Transverse colon (tissue), 4 donors: ENCODE results near the gene RGS19.

ENCODE experiments used
- CTCF ChIP-seq, 5 experiments: fragments of 200-600 bp in 3 of 5; fragments of 450-650 bp in 2 of 5; sonication (generic) in 3 of 5; IDR thresholded peaks; 1 replicate in 2 of 5; 2 replicates in 3 of 5; pipeline ENCODE4 v1.5.1; 2016 to 2017; ENCODE audit warnings: antibody characterized with exemption in 5 of 5, inconsistent platforms in 3 of 5, mild to moderate bottlenecking in 2 of 5, moderate library complexity in 1 of 5
- EP300 ChIP-seq: sonication (generic); formaldehyde crosslinking; IDR thresholded peaks from one replicate; pipeline ENCODE4 v1.6.1; 2017; ENCODE audit warnings: antibody characterized with exemption, low read depth
- POLR2A ChIP-seq: fragments of 450-650 bp; IDR thresholded peaks from one replicate; pipeline ENCODE4 v1.6.1; 2016; ENCODE audit warnings: antibody characterized with exemption, mild to moderate bottlenecking, moderate library complexity
- POLR2AphosphoS5 ChIP-seq, 3 donors: sonication (generic); formaldehyde crosslinking; IDR thresholded peaks; one replicate each; pipeline ENCODE4 v1.6.1; 2016; ENCODE audit warnings: antibody characterized with exemption in 3 of 3

- TF ChIP-seq CTCF (IDR thresholded peaks at IDR 0.05), result no peak
- no peak for TF ChIP-seq POLR2A
- no peak for TF ChIP-seq POLR2AphosphoS5 (IDR thresholded peaks at IDR 0.05)
- TF ChIP-seq EP300, result no peak
Observed at GRCh38 chr20:64114356-64114971, 35.1 kb upstream of the RGS19 start.
